Liver (tissue), 2 donors: ENCODE measurements around the gene TRIM38.

Experiments used
- CTCF ChIP-seq: fragments of 150-350 bp; IDR thresholded peaks from 2 replicates; pipeline ENCODE4 v1.5.1; 2017; ENCODE audit warnings: improper control_type of control experiment, low read depth, low read length; ENCODE audit not compliant: missing input control
- FOXA1 ChIP-seq: IDR thresholded peaks from 2 replicates; pipeline ENCODE4 v1.6.1; 2016; ENCODE audit warnings: antibody characterized with exemption
- donor health status: healthy.

DNA sequence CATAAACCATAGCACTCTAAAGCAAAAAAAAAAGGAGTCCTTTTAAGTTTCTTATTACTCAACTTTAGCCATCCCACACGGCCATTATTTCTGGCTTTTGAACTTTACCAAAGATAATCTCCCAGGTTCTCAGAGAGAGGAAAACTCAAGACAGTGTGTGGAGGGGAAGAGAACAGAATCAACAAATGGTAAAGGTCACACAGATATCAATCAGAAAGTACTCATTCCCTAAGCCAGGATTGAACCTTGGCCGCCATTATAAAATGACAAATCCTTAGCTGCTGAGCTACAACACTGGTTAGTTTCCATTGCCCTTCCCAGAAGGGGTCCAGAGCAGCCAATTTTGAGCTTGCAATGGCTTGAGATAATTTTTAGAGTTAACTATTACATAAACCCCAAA is 10.1 kb upstream of the TRIM38 start:
- TF ChIP-seq CTCF (no peak), FOXA1 (no peak)
